ENCODE results near the gene TNRC18.
"Not testable (repeated sequence)": the region's sequence is repeated elsewhere in the genome, so short reads cannot be mapped to it uniquely, and the experiment has no call there.

GRCh38 chr7:5323800-5324781 lies 99.5 kb downstream of the TNRC18 start:
- TF ChIP-seq POLR2A (IDR thresholded peaks at IDR 0.05; ENCODE audit: low read length); GATA1 (IDR thresholded peaks at IDR 0.05; ENCODE audit: low read depth, low read length): not testable (repeated sequence)
